Measurements from ENCODE around the gene ADGRB2.

The ADGRB2 gene

DNA sequence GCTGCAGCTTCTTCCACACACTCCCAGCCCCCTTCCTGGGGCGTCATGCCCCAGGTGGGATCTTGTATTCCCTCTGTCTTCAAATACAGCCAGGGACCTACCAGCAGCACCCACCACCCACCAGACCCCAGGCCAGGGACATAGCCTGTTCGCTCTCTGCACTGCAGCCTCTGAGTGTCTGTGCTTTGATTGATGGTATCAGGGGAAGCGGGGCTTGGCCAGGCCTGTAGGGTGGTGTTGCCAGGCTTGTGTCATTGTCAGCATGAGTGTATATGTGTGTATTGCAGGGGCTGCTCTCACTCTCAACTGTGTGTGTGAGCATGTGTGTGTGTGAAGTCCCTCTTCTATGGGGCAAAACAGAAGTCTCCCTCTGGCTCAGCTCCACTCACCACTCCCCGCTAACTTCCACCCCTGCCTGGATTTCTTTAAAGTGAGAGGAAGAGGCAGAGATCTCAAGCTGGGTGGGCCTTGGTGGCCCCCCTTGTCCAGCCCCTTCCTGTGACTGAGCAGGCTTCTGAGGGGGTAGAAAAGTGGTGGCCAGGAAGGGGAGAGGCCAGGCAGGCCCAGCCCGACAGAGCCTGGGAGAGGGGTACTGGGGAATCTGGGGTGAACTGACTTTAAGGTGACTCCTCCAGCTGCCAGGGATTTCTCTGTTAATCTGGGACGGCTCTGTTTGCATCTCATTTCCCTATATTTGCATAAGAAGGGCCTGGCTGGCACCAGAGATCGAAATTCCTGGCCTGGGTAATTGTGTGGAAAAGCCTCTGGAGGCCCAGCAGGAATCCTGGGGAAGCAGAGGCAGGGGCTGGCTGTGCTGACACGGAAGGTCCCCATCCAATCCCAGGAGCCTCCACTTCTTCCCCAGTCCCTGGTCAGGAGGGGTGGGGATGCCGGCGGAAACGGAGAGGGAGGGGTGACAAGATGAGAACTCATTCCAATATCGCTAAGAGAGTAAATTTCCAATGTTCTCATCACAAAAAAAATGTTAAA lies 18.6 kb upstream of the ADGRB2 start:
- DNase-seq (ENCODE audit: low read depth in 2 of 2): no peak

DNA sequence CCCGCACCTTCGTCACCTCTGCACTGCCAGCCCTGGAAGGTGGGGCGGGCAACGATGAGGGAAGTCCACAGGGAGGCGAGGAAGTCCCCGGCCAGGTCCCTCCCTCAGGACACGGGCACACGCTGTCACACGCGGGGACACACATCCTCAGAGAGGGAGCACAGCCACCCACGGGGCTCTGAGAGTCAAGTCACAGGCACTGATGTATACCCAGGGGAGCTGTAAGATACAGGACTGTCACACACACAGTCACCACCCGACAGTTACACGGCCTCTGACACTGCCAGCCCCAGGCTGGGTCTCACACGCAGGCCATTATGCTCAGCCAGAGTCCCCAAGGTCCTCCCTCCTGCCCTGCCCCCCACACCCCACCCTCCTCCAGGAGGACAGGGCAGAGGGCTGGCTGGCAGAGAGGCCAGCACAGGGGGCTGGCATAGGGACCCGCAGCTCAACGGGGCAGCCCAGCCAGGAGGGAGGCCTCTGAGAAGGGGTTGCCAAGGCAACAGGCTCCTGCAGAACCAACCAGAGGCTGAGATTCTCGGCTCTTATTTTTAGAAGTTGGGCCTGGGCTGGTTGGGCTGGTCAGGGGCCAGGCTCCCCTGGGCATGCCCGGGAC lies 17.7 kb upstream of the ADGRB2 start:
- no peak for DNase-seq (ENCODE audit: low read depth in 2 of 2)

DNA sequence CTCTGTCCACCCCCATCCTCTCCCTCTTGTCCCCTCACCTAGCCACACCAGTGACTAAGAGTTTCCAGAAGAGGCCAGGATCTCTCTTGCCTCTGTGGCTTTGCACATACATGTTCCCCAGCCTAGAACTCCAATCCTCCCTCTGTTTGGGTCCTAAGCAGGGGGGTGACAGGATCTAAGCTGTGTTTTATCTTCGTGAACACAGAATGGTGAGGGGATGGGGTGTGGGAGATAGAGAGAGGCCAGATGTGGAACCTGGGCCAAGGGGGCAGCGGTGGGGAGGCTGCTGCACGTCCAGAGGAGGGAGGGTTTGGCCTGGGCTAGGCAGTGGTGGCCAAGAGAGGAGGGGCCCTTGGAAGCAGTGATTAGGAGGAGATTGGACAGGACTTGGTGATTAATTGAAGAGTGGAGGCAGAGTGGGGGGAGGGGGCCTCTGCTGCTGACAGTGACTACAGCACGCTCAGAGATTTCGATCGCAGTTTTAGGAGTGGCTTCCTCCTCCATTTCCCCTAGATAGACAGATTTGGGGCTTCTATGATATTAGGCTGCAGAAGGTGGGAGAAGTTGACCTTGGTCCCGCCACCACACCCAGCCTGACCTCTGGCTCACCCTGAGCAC lies 17.1 kb upstream of the ADGRB2 start:
- no peak for DNase-seq (ENCODE audit: low read depth in 2 of 2)

DNA sequence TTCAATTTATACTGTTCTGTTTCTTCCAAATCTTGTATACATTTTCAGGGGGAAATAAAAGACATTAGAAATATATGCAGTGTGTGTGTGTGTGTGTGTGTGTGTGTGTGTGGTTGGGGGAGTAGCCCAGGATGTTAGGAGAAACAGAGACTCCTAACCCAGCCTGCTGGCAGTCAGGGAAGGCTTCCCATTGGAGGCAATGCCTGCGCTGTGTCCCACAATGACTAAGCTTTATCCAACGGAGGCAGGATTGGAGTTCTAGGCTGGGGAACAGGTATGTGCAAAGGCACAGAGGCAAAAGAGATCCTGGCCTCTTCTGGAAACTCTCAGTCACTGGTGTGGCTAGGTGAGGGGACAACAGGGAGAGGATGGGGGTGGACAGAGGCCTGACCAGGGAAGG lies 16.5 kb upstream of the ADGRB2 start:
- no peak for DNase-seq (ENCODE audit: low read depth in 2 of 2)

DNA sequence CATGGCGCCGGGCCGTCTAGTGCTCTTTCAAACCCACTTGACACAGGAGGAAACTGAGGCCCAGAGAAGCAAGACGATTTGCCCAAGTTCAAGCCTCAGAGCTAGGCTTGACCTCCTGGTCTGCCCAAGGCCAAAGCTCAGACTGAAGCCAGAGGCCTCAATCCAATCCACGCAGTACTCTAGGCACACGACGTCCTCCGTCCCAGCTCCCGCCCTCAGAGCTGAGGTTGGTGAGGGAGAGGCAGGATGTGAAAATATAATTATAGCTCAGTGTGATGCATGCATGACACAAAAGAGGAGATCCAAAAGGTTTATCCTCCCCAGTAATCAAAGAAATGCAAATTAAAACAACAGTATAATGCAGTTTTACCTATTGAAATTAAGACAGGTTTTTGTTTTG lies 15.5 kb upstream of the ADGRB2 start:
- no peak for DNase-seq (ENCODE audit: low read depth in 2 of 2)

DNA sequence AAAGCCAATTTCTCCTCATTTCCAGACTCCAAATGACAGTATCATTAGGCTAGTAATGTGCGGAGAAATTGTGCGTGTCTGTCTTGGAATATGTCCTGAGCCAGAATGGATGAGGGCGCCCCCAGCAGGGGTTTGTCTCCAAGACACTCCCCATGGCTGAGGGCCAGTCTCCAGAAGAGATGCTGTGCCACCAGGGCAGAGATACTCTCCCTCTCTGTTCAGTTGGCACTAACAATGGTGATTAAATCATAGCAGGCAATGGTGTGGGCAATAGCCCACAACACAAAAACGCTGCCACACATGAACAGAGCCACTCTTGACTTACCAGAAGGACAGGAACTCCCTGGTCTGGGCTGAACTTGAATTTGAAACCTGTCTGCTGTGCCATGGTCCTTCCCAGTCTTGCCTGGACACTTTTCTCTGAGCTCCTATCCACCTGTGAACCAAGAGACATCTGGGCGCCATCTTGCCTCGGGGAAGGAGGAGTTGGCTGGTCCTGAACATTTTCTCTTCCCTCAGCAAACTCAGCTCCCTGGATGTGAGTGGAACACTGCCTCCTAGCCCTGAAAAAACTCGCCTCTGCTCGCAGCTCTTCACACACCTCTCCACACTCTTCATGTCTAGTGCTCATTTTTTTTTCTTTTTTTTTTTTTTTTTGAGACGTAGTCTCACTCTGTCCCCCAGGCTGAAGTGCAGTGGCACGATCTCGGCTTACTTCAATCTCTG lies 14.8 kb upstream of the ADGRB2 start:
- no peak for DNase-seq (ENCODE audit: low read depth in 2 of 2)

DNA sequence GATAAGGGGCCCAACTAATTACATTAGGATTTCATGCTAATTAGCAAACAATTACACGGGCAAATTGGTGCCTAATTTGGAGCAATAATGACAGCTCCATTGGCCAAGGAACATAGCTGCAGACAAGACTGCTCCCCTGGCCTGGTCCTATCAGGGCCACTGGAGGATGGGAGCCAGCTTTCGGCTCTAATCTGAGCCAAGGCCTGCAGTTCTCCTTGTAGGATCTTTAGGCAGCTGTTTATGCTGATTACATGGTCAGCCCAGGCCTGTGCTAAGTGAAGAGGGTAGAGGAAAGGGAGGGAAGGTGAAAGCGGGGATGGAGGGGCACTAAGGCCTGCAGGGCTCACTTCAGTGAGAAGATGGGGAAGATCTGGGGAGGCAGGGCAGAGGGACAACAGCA lies 12.4 kb upstream of the ADGRB2 start:
- DNase-seq (ENCODE audit: low read depth in 2 of 2): no peak

DNA sequence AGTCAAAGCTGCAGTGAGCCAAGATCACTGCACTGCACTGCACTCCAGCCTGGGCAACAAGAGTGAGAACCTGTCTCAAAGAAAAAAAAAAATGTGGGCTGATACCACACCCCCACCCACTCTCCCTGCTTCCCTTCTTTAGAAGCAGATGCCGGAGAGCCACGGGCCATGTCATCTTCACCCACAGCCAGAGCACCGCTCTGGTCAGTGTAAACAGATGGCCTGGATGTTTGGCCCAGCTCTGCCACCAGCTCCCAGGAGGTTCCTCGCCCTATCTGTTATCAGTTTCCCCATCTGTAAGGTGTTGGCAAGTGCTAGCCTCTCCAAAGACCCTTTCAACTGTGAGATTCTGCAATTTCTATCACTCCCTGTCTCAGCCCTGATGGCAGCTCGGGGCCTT lies 11.9 kb upstream of the ADGRB2 start:
- no peak for DNase-seq (ENCODE audit: low read depth in 2 of 2)

DNA sequence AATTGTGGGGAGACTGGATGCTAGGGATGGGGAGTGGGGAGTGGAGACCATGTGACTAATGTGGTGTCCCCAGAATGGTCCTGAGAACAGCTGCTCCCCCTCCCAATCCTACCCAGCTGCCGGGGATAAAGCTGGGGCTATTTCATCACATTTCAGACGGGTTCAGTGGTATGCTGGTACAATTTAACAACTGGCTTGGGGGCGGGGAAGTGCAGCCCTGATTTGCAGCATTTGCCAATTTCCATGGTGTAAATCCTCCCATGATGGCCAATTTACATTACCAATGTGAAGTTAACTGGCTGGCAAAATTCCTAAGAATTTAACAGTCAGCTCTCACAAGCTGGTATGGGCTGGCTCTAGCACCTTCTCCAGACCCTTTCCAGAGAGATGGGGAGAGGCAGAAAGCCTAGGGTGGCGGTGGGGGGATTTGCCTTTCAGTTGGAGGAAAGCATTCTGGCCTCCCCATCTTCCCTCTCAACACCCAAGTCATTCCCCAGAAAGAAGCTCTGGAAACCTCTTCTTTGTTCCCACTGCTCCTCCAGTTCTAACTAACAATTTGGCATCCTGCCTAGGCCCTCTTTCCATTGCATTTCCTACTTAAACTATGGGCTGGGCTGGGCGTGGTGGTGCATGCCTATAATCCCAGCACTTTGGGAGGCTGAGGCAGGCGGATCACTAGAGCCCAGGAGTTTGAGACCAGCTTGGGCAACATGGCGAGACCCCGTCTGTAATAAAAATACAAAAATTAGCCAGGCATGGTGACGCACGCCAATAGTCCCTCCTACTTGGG lies 11.3 kb upstream of the ADGRB2 start:
- no peak for DNase-seq (ENCODE audit: low read depth in 2 of 2)

DNA sequence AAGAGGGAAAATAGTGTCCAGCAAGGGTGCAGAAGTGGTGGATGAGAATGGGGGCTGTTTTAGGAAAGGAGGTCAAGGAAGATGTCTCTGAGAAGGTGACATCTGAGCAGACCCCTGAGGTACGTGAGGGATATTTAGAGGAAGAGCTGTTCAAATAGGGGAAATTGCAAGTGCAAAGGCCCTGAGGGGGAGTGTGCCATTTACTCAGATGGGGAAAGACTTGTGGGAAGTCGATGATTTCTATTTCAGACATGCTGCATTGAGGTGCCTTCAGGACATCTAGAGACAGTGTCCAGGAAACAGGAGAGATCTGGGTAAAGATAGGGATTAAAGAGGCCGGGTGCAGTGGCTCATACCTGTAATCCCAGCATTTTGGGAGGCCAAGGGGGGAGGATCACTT lies 10.4 kb upstream of the ADGRB2 start:
- no peak for DNase-seq (ENCODE audit: low read depth in 2 of 2)

DNA sequence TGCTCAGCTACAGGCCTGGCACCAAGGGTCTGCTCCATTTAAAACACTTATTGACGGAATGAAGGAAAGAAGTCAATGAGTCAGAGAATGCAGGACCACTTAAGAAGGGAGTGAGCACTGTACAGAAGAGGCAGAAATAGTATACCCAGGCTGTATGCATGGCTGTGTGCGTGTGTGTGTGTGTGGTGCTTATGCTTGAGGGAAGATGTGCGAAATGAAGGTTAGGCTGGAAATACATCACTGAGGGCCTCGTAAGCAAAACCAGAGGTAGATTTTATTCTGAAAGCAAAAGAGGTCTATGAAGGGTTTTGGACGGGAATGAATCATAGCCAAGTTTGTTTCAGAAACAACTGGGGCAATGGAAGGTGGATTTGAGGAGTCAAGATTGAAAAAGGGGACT lies 9.7 kb upstream of the ADGRB2 start:
- DNase-seq (ENCODE audit: low read depth in 2 of 2): no peak

DNA sequence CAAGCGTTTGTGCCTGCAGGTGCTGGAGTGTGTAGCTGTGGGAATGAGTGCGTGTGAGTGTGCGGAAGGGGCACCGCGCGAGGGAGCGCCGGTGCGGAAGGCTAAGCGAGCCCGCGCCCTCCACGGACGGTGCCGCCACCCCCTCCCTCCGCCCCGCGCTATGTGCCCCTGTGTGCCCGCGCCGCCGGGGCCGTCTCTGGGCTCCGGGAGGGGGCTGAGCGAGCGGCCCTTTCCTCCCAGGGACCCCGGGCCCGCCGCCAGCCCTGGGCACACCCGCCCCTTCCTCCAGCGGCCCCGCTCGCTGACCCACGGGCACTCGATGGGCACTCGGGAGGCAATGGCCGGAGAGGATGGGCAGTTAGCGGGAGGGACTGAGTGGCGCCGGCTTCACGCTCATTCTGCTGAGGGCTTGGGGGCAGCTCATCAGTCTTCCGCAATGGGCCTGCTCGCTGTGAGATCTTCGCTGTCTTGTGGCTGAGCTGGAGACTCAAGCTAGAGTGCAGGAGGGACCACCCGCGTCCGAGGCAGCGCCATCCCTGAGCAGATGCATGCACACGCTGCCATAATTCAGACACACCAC lies 8.6 kb upstream of the ADGRB2 start:
- no peak for DNase-seq (ENCODE audit: low read depth in 2 of 2)

DNA sequence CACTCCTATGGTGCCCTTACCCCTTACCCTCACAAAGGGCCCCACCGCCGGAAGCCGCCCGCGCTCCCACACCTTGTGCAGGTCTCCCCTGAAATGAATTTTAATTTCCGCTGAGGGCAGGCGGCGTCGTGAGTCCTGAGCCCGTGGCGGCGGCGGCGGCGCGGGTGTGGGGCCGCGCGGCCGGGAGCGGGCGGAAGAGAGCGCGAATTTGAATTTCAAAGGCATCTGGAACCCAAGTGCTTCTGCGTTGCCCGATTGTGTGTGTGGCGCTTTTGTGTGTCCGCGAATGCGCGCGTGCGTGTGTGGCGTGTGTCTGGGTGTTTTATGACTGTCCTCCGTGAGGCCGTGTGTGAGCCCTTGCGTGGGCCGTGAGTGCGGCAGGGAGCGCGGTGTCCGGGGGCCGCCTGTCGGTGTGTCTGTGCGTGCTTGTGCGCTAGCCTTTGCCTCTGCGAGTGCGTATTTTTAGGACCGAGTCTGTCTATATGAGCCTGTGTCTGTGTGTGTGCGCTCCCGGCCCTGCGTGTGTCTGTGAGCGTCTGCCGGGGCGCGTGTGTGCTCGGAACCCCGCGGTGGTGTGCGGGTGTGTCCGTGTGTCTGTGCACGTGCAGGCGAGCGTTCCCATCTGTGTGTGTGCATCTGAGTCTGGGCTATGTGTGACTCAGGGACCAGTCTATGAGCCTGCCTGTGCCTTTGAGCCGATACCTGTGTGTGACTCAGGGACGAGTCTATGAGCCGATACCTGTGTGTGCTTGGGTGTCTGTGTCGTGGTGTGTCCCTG lies 7.9 kb upstream of the ADGRB2 start:
- DNase-seq (ENCODE audit: low read depth in 2 of 2): peak in 1 of 2 donors; percentile 41

DNA sequence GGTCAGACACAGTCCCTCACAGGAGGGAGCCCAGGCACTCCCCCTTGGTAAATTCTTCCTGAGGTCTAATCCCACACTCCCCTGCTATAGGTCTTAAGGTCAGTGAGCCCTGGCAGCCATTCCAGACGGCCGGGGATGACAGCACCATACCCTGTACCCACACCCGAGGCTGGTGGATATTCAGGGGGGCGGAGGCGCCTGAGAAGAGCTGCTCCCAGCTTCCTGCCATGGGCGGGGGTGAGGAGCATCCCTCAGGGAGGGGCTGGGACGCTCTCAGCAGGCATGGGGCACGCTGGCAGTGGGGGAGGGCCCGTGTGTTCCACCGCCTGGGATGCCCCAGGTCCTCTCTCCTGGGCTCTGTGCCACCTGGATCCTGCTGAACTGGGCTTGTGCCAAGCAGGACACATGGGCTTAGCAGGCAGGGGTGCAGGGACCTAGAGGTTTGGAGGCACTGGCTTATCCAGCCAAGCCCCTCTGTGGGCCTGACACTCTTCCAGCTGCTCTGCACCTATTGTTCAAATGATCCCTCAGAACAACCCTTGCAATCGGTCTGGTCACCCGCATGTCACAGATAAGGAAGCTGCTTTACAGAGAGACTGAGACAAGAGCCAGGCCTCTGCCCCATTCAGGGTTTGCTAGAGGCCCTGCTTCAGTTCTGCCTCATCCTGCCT lies 5.7 kb upstream of the ADGRB2 start:
- no peak for DNase-seq (ENCODE audit: low read depth in 2 of 2)

DNA sequence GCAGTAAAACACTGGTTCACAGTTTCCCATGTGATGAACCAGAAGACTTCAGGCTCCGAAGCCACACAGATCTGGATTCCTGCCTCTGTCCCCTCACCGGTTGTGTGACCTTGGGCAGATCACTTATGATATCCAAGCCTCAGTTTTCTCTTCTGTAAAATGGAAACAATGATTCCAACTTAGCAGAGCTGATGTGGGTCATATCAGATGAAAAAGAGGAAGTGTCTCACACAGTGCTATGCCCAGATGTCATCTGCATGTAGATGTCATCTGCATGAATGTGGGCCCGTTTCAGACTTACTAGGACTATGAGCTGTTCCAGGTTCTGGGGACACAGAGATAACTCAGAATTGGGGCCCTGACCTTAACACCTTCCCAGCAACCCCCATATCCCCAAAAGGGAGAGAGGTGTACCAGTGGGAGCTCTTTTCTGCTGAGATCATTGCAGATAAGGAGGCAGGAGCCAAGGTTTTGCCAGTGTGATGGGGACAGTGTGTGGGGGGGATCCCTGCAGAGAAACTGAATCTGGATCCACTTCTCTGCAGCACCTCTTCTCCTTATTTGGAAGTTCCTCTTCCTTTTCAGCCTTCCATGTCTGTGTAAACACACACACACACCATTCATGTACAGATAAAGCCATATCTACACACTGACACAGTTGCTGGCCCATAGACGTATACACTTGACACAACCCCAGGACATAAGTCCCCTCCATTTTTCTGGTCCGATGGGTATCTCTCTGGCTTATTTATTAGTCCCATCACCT lies 5.0 kb upstream of the ADGRB2 start:
- no peak for DNase-seq (ENCODE audit: low read depth in 2 of 2)

DNA sequence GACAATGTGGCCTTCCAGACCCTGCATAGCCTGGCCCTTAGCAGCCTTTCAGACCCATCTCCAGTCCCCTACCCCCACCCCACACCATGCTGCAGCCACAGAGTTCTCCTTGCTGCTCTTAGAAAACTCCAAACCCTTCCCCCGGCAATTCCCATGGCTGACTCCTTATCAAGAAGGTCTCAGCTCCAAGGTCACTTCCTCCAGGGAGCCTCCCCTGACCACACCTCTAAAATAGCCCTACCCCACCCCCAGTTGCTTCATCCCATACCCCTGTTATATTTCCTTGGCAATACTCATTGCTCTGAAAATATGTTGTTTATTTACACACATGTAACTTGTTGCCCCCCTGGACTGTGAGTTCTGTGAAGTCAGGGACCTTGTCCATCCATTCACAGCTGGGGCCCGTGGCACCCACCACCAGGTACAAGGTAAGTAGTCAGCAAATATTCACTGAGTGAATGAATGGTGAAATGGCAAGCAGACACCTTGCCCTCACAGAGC lies 4.3 kb upstream of the ADGRB2 start:
- no peak for DNase-seq (ENCODE audit: low read depth in 2 of 2)

DNA sequence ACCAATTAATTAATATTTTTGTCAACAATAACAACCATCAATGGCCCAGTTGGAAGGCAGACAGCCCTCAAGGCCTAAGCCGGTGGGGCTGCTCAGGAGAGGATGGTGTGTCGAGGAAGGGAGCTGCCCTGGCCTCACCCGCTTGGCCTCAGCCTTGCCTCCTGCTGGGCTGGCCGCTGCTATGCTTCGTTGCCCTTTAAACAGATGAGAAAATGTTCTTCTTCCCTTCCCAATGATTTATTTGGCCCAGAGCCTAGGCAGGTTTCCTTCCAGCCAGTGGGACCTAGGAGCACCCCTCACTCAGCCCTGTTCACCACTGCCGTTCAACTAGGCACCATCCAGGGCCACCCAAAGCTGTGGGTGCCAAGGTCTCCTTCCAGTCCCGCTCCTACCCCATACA lies 3.1 kb upstream of the ADGRB2 start:
- DNase-seq (ENCODE audit: low read depth in 2 of 2): no peak

DNA sequence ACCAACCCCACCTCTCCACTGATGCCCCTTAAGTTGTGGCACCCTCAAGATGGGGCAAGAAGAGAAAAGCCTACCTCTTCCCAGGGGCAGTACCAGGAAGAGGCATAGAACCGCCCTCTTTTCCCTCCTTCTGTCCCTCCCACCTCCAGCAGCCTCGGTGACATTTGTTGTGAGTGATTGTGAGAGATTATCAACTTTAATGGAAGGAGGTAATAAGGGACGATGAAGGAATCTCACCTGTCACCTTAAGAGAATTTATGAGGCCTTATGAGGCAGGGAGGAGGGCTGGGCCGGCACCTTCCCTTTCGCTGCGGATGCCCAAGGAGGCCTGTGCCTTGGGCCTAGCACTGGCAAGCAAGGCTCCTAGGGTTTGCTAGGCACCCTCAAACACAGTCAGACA lies 1.4 kb upstream of the ADGRB2 start:
- no peak for DNase-seq (ENCODE audit: low read depth in 2 of 2)

DNA sequence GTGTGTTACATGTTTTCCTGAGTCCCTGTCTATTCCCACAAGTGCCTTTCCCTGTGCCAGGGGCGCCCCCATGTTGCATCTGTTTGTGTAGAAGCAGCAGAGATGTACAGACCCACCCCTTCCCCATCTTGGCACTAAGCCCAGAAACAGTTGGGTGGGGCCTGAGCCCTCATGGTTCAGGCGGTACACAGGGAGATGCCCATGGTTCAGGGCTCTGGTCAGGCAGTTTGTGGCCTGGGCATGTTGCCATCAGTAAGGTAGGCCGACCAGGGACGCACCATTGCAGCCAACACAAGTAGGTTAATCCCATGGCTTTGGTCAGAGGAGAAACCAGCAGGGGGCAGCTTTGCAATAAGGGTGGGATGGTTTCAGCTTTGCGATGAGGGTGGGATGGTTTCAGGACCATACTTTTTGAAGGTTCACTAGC lies 914 bp upstream of the ADGRB2 start:
- DNase-seq (ENCODE audit: low read depth in 2 of 2): no peak

Measured in activated CD8-positive, alpha-beta memory T cell treated with anti-CD3 and anti-CD28 coated beads for 4 hours (primary cell).